Measurements from ENCODE around the gene ADAMTS8.

The ADAMTS8 gene

DNA sequence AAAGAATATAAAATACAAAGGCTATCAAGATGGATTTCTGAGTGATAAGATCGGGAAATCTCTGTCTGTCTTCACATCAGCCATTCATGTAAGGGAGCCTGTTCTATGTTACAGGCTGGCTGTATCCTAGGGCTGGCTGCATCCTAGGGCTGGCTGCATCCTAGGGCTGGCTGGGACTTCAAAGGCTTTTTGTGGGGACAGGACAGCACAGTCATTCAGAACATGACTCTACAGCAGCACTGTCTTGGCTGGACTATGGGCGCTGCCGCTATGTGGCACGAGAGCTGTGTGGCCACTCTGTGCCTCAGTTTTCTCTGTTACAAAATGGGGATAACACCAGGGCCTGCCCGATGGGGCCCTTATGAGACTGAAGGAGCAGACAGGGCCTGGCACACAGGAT, 10.2 kb downstream of the ADAMTS8 start:
- DNase-seq, result no peak

DNA sequence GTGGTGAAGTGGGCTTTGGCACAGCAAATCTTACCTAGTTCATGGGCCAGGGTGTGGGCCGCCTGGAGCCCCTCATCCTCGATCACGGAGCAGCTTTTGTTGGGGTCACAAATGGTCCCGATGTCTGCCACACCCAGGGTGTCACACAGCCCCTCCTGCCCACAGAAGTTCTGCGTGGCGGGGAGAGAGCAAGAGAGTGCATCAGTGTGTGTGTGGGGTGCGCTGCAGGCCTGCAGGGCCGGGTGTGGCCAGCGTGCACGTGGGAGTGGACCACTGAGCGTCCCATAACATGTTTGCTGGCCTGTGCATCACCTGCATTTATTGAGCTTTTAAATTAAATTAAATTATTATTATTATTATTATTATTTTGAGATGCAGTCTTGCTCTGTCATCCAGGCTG, 11.5 kb downstream of the ADAMTS8 start:
- no peak for DNase-seq

DNA sequence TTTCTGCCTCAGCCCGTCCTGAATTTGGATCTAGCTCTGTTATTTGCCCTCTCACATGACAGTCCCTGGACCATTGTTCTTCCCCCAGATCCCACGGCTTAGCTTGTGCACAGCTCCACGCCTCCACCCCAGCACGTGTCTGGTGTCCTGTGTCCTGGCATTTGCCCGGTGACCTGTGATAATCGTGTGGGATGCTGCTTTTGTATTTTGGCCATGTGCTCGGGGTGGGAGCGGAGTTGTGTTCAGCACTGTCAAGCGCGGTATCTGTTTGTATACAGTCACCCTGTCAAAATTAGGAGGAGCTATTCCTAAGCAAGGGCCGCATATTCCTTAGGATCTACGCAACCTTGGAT, 11.9 kb downstream of the ADAMTS8 start:
- DNase-seq, result no peak

DNA sequence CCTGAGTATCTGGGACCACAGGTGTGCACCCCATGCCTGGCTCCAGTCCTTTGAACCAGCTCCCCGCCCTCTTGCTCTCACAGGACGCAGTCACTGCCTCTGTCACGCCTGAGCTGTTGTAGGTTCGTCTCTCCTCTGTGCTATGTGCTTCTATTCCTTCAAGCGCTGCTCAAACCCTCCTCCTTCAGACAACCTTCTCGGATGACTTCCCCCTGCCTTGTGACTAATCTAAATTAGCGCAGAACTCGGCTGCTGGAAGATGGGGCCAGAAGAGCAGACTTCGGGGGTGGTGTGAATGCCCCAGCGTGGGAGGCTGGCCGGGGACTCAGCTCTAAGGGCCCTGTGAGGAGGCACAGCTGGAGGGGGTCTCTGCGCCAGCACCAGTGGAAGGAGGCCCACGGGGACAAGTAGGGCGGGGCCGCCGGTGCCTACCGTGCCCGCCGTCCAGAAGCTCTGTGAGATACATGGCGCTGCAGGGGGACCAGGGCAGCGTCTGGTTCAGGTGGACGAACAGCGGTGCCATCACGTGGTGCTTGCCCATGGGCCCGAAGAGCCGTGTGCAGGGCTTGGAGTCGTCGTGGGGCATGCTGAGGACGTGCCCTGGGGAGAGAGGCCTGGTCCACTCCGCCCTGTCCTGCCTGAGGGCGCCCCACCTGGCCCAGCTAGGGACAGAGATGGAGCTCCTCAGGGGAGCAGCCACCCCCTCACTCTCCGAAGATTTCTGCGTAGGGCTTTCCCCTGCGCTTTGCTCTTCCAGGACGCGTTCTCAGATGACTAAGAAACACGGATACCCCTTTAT, 12.5 kb downstream of the ADAMTS8 start:
- DNase-seq, result no peak

DNA sequence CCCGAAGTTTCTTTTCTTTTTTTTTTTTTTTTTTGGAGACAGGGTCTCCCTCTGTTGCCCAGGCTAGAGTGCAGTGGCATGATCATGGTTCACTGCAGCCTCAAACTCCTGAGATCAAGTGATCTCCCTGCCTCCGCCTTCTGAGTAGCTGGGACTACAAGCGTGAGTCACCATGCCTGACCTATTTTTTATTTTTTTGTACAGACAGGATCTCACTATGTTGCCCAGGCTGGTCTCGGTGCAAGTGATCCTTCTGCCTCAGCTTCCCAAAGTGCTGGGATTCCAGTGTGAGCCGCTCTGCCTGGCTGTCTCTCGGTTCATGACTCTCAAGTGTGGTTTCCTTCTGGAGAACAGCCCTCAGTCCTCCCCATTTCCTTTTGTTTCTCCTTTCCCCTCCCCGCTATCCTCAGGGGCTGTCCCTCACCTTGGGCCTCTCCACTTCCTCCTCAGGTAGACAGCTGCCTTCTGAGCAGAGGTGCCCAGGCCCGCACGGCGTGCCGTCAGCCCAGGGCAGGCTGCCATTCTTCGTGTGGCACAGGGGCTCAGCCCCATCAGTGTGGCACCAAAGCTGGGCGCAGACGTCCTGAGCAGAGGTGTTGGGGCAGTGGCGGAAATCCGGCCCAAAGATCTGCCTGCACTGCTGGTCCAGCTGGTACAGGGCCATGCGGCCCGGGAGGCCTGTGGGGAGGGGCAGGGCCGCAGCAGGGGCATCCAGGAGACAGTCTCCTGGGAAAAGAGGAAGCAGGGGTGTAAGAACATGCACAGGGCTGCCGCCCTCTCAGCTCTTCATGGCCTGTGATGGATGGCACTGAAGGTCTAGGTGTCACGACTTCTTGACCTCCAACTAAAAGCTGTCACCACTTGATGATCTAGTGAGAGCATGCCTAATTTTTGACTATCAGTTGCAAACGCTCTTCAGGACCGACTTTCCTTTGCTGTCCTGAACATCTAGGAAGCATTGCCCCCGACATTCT, 14.0 kb downstream of the ADAMTS8 start:
- DNase-seq, result no peak

DNA sequence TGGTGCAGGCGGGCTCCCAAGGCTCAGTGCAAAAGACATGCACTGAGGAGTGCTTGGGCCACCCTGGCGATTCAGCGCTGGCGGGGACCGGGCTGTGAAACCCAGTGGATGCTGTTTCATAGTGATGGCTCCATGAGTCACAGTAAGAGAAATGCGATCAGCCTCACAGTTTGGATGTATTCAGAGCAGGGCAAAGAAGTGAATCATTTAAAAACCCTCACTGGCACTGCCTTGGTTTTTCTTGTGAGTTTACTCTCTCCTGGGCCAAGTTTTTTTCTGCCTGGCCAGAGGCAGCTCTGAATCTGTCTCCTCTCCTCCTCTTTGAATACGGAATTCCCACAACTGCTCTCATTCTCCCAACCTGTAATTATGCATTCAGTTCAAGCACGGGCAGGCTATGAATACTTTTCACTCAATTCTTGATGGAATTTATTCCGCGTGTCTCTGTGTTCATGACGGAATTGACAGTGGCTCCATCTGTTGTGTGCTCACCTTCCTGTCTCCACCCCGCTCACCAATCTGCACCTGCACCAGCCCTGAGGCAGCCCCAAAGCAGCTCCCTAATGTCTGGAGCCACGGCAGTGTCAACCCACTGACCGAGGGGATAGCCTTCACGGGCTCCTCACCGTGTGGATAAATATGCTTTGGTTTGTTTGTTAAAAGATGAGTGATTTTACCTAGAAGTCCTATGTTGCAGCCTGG, 14.9 kb downstream of the ADAMTS8 start:
- DNase-seq, result peak; percentile 85

DNA sequence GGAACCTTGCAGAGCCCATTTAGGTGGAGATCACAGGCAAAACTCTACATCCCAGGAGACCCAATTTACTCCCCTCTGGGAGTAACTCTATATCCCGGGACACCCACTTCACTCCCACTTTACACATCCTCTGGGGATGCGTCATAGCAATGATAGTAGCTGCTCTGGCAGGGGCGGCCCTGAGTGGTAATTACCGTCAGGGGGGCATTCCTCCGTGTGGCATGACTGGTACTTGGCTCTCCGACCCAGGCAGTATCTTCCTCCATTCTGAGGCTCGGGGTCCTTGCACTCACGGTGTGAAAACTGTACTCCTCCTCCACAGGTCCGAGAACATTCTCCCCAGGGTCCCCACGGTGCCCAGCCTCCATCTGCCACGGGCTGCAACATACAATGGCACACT, 17.2 kb downstream of the ADAMTS8 start:
- no peak for DNase-seq

DNA sequence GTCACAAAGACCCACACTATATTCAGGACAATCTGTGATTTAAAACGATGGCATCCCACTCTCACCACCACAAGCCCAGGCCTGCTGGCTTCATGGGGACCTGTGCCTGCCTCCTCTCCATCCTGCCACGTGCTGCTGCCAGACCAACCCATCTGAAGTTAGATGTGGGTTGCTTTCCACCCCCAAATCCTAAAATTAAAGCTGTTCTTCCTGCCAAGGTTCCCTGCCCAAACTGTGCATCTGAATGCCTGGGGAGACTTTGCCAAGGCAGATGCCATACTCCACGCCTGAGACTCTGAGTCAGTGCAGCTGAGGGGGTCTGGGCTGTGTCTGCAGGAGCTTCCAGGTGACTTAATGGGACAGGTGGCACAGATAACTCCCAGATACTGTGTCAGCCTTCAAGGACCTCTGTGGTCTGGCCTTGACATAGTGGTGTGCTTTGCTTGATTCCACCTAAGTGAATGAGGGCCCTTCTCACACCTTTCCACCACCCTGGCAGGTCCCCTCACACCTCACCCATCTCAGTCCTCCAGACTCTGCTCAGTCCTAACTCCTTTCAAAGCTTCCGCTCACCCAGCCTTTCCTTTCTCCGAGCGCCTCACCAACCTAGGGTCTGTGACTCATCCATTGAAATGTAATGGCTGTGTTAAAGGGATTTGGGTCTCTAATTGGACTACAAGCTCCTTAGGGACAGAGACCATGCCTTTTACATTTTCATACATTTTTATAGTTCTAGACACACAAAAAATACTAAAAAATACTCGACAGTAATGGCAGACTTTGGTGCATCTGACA, 18.6 kb downstream of the ADAMTS8 start:
- DNase-seq, result no peak

DNA sequence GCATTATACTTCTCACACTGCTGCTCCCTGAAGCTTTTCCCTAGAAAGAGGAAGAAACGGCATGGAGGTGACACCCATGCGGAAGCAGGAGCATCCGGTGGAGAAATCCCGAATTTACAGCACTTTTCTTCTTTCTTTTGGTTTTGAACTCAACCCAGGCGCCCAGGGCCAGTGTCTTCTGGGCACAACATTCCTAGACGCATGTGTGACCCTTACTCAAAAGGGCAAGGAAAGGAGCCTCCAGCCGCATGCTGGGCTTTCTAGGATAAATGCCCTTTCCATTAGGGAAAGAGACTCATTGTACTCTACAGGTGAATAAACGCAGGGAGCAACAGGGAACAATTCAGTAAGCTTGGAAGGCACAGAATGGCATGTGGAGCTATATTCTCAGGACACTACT, 19.5 kb downstream of the ADAMTS8 start:
- no peak for DNase-seq

DNA sequence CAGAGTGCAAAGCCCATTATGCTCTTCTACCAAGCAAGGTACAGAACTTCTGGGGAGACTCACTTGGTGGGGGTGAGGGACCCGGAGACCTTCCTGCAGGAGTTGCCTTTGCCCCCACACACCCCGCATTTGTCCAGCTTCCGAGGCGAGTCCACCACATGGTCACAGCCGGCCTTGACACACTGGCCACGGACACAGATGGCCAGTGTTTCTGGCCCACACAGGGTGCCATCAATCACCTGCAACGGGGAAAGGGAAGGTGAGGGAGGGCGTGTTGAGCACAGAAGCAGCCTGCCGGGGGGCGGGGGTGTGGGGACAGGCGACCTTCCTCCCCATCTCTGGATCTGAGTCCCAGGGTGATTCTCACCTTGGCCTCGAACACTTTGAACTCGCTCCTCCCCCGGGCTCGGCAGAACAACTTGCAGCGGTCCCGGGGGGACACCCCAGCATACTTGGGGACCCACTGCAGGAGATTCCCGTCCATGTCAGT, 20.0 kb downstream of the ADAMTS8 start:
- no peak for DNase-seq

DNA sequence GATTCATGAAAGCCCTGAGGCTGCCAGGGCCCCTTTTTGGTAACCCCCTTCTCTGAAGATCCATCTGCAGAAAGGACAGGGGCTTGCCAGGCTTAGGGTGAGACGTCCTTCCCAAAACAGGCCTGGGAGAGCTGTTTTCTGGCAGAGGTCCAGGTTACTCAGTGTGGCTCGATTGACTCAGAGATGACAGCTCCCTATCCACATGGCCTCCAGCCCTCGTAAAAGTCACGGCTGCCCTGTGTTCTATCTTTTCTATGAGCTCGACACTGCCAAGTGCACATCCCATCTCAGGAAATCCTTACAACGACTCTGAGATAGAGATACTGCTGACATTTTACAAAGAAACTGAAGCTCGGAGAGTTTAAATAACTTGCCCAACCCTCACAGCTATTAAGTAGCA, 20.4 kb downstream of the ADAMTS8 start:
- DNase-seq, result peak; percentile 69

DNA sequence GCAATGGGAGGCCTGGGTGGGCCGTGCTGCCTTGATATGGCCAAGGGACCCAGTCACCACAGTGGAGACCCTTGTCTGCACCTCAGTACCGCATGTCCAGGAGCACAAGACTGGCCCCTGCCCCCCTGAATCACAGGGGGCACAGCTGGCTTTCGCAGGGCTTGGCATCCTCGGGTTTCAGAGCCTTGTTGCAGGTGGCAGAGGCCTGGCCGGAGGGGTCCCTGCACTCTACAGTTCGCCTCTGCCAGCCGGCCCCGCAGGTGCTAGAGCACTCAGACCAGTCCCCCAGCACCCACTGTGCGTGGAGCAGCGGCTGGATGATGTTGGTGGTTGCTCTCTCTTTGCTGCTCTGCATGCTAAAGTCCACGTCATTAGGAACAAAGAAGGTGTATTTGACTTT, 23.0 kb downstream of the ADAMTS8 start:
- no peak for DNase-seq

DNA sequence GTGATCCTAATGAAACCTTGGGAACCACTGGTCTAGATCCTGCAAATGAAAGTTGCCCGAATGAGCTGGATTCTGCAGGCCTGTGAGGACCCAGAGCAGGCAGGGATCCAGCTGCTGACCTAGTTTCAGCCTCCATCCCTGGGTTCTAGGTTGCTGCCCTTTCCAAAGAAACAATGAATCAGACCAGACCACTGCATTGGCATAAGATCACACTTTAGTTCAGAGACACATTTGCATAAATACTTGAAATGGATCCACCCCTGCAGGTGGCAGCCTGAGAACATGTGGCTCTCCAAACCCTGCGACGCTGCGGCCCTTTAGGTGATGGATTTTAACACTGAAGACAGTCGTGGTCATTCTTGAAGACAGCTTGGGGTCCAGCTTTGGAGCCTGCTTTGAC, 23.7 kb downstream of the ADAMTS8 start:
- DNase-seq, result no peak

DNA sequence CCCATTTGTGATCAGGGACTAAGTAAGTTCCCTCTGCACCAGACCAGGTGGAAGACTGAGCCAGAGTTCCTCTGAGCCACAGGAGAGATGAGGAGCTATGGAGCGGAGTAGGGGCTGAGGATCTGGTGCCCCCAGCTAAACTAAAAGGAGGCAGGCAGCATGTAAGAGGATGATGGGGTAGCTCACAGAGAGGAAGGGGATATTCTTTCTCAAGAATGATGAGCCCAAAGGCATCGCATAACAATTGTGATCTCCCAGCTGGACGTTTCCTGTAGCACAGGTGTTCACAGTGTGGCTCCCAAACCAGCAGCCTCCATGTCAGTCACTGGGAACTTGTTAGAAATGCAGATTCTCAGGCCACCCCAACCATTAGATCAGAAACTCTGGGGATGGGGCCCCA, 24.4 kb downstream of the ADAMTS8 start:
- no peak for DNase-seq

DNA sequence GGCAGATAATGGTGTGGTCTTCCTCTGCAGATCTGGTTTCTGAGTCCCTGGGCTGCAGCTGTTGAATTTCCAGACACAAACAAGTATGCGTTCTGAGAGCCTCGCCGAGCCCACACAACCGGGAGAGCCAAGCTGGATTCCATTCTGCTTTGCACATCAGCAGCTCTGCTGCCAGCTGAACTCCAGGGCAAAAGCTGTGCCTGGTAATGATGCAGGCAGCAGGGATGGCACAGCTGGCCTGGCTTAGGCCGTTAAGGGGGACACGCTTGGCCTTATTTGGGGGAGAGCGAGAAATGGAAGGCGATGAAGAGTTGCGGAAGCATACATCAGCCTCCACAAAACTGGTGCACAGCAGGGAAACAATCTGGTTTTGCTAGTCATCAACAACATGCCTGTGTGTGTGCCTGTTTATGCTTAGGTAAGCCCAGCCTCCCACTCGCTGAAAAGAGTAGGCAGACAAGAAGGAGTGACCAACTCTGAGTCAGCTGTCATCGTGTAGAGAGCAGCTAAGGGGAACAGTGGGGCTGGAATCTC, 25.1 kb downstream of the ADAMTS8 start:
- no peak for DNase-seq

DNA sequence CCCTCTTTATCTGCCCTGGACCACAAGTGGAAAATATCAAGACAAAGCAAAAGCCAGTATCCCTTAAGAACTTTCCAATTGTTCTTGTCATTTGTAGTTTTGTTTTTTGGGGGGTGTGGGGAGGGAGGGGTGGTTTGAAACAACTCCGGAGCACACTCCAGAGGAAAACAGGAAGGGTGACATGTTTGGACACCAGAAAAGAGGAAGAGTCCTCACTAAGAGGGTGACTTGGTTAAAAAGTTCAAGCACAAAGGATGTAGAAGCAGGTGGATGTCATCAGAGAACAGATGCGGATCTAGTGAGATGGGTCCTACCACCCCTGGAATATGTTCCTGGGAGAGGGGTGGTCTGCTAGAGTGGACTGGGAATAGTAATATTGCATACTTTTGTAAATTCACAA, 25.8 kb downstream of the ADAMTS8 start:
- DNase-seq, result no peak

DNA sequence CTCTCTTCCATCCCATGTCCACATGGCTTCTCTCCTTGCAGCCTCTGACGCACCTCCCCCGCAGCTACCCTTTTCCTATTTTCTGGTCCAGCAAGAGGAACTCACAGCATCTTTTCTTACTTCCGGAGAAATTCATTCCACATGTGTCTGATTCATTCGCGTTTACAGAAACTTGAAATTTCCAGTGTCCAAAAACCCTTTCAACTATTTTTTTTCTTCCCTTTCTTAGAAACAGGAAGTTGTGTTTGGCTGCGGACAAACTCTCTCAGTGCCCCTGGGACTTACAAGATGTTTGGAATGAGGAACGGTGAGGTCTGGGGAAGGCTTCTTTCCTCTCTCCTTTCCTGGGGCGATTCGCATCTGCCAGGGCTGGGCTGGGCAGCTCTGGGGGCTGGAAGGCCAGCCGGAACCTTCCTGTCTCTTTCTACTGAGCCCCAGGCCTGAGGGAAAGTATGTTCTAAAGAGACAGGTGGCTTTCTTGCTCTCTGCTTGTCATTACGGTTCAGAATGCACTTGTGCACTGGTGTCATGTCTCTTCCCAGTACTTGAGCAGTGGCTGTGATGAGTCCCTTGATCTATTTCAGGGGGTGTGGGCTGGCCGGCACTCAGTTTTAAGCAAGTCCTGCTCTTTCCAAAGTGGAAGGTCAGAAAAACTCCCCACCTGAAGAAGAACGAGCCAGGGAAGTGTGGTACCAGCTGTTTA, 27.5 kb downstream of the ADAMTS8 start:
- DNase-seq, result no peak

DNA sequence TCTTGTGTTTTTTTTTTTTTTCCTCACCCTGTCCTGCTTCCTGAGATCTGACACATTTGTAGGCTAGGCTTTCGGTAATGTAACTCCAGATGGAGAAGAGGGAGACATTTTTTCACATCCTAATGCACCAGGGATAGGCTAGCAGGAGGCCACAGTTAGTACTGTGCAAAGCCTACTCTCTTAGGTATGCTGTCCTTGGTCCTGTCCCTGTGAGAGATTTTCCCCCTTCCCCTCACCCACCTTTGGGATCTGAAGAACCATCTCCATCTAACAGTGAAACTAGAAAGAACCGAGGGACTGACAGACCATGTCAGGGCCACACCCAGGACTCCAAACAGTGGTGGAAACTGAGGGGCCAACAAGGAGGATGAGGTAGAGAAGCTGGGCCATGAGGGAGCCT, 29.2 kb downstream of the ADAMTS8 start:
- DNase-seq, result no peak

DNA sequence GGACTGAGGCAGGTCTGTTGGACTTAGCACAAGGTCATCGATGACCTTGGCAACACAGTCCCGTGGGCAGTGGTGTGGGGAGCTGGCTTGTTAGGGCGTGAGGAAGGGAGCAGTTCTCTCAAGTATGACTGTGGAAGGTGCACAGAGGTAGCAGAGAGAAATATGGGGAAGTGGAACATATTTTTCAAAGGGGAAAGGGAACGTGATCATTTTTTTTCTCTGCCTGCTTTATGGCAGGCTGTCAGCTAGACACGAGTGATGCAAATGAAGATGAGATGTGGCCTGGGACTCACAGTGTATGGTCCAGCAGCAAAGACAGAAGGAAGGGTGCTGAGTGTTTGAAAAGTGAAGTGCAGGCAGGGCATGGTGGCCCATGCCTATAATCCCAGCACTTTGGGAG, 30.6 kb downstream of the ADAMTS8 start:
- DNase-seq, result no peak

DNA sequence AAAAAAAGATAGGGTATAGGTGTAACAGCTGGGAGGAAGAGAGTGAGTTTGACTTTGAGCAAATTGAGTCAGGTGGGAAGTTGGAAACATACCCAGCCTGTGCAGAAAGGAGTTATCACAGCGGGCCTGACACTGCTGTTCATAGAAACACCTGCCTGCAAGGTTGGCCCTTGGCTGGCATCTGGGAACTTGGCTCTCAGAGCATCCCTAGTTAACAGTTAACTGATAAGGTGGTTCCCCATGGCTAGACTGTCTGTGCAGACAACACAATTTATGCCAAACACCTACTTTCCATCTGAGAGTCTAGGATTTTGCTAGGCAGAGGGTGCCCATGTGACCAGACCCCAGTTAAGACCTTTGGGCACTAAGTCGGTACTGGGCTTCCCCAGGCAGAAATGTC, 31.4 kb downstream of the ADAMTS8 start:
- DNase-seq, result no peak

DNA sequence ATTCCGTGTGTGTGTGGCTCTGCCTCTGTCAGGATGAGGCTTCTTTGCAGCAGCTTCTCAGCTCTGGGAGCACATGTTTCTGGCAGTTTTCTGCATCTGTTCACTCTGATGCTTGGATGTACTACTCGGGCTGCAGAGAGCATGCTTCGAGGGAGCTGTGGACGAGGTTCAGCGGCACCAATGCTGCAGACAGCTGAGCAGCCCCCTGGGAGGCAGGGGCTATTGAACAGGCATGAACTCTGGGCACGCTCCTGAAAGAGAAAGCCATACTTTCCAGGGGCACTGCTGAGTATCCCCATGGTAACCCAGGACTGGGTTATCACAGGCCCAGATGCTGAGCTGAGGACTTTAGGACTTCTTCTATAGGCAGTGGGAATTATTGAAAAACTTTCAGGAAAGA, 33.8 kb downstream of the ADAMTS8 start:
- DNase-seq, result no peak

DNA sequence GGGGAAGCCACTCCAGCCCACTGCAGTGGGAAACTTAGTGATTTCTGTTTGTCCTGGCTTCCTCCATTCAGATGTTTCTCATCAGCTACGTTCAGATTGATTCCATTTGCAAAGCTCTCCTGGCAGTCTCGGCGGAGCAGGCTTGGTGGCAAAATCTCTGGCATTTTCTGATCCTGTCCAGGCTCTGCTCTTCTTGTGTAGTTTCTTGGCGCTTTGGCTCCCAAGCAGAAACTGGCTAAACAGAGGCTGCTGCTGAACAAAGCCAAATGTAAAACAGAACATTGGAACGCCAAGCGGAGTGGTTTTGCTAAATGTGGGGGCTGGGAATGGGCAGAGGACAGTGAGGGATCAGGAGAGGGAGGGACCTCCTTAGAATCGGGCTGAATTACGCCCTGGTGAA, 36.7 kb downstream of the ADAMTS8 start:
- DNase-seq, result no peak

All from 8988T (cell line).